SK-N-MC (cell line): Measurements from ENCODE around the gene TSEN2.
"Not testable (repeated sequence)": the region's sequence is repeated elsewhere in the genome, so short reads cannot be mapped to it uniquely, and the experiment has no call there.

Experiments used
- DNase-seq: peaks from one replicate; pipeline ENCODE4 v3.0.0-alpha.2; 2011; ENCODE audit warnings: low read depth, low spot score
- H3K27ac ChIP-seq: fragments of 200-600 bp; sonication (generic); 2 replicates; pipeline ENCODE4 v1.5.1; 2016; ENCODE audit warnings: mixed run types
- H3K36me3 ChIP-seq: fragments of 200-600 bp; sonication (generic); 2 replicates; pipeline ENCODE4 v1.6.1; 2017; ENCODE audit warnings: antibody characterized with exemption, low read length, mixed read lengths; ENCODE audit not compliant: insufficient read depth
- H3K4me3 ChIP-seq: fragments of 200-600 bp; sonication (generic); 2 replicates; pipeline ENCODE4 v1.5.1; 2016
- H3K9ac ChIP-seq: fragments of 200-600 bp; sonication (generic); 2 replicates; pipeline ENCODE4 v1.8.0; 2017; ENCODE audit warnings: mixed run types, mixed read lengths; ENCODE audit not compliant: insufficient read length
- H3K9me3 ChIP-seq: fragments of 200-600 bp; sonication (generic); 2 replicates; pipeline ENCODE4 v1.6.1; 2017; ENCODE audit warnings: low read depth, mild to moderate bottlenecking, antibody characterized with exemption, low read length, moderate library complexity, mixed read lengths
- EZH2 ChIP-seq: fragments of 200-600 bp; sonication (generic); IDR thresholded peaks from one replicate; pipeline ENCODE4 v1.6.1; 2017; ENCODE audit warnings: antibody characterized with exemption
- FOXP2 ChIP-seq: optimal IDR thresholded peaks from 2 replicates; pipeline ENCODE3; 2011; ENCODE audit warnings: mild to moderate bottlenecking, moderate library complexity; ENCODE audit not compliant: insufficient read depth; ENCODE audit errors: extremely low read length, control extremely low read depth
- POLR2AphosphoS5 ChIP-seq: IDR thresholded peaks from 2 replicates; pipeline ENCODE4 v1.6.1; 2012; ENCODE audit warnings: mild to moderate bottlenecking, low read depth, low read length, borderline replicate concordance

Gene TSEN2

GRCh38 chr3:12476238-12476897, 7.9 kb upstream of the TSEN2 start:
- no peak for TF ChIP-seq FOXP2
- TF ChIP-seq EZH2, result no peak
- TF ChIP-seq POLR2AphosphoS5, result no peak
- Histone ChIP-seq H3K36me3 (no peaks in the 10 kb centered on the region), H3K27ac (no peak overlapping the region)

GRCh38 chr3:12477256-12477655, 7.0 kb upstream of the TSEN2 start:
- no peaks in the 10 kb centered on the region for H3K36me3 ChIP-seq
- H3K27ac ChIP-seq, result no peak overlapping the region
- no peaks in the 10 kb centered on the region for H3K9me3 ChIP-seq
- H3K4me3 ChIP-seq, result no peak overlapping the region
- no peak for DNase-seq
- no peak overlapping the region for H3K9ac ChIP-seq
- no peak for TF ChIP-seq EZH2
- no peak for TF ChIP-seq FOXP2
- no peak for TF ChIP-seq POLR2AphosphoS5

More at GRCh38 chr3:12476238-12476897, 7.9 kb upstream of the TSEN2 start:
- Histone ChIP-seq H3K9me3 (no peaks in the 10 kb centered on the region), H3K4me3 (no peak overlapping the region), H3K9ac (no peak overlapping the region)
- DNase-seq, result no peak

GRCh38 chr3:12478326-12478725, 6.0 kb upstream of the TSEN2 start:
- DNase-seq, result no peak
- Histone ChIP-seq H3K9me3 (no peaks in the 10 kb centered on the region), H3K36me3 (no peaks in the 10 kb centered on the region), H3K9ac (no peak overlapping the region), H3K4me3 (no peak overlapping the region), H3K27ac (no peak overlapping the region)
- TF ChIP-seq POLR2AphosphoS5 (no peak), EZH2 (no peak), FOXP2 (no peak)

GRCh38 chr3:12479198-12479597, 5.1 kb upstream of the TSEN2 start:
- DNase-seq, H3K4me3 ChIP-seq, H3K9ac ChIP-seq, H3K36me3 ChIP-seq, H3K27ac ChIP-seq, H3K9me3 ChIP-seq: not testable (repeated sequence)

GRCh38 chr3:12479919-12480427, 4.3 kb upstream of the TSEN2 start:
- TF ChIP-seq POLR2AphosphoS5, result no peak
- no peak for TF ChIP-seq EZH2
- TF ChIP-seq FOXP2, result no peak
- H3K27ac ChIP-seq, result no peak overlapping the region

GRCh38 chr3:12483410-12483809, 870 bp upstream of the TSEN2 start:
- TF ChIP-seq FOXP2 (no peak), POLR2AphosphoS5 (no peak), EZH2 (no peak)
- no peak overlapping the region for H3K27ac ChIP-seq
- DNase-seq, result no peak
- no peak overlapping the region for H3K9ac ChIP-seq
- no peaks in the 10 kb centered on the region for H3K36me3 ChIP-seq
- H3K4me3 ChIP-seq, result peak overlapping the region; percentile 83
- H3K9me3 ChIP-seq, result no peaks in the 10 kb centered on the region

More at GRCh38 chr3:12479919-12480427, 4.3 kb upstream of the TSEN2 start:
- Histone ChIP-seq H3K9ac (no peak overlapping the region), H3K9me3 (no peaks in the 10 kb centered on the region), H3K36me3 (no peaks in the 10 kb centered on the region), H3K4me3 (no peak overlapping the region)
- DNase-seq, result no peak

GRCh38 chr3:12483872-12484197, 445 bp upstream of the TSEN2 start:
- TF ChIP-seq POLR2AphosphoS5 (no peak), EZH2 (no peak), FOXP2 (no peak)
- Histone ChIP-seq H3K27ac (no peak overlapping the region), H3K4me3 (peak overlapping the region; percentile 83), H3K9ac (peak overlapping the region; percentile 32), H3K36me3 (no peaks in the 10 kb centered on the region), H3K9me3 (no peaks in the 10 kb centered on the region)
- no peak for DNase-seq

GRCh38 chr3:12484983-12485327, 675 bp downstream of the TSEN2 start:
- H3K36me3 ChIP-seq, result 0 out of 2 replicates have a peak, but pooled peaks cover 3% of the 10 kb centered on the region
- no peak for DNase-seq
- no peak overlapping the region for H3K27ac ChIP-seq
- H3K9ac ChIP-seq, result peak overlapping the region; percentile 83
- H3K9me3 ChIP-seq, result no peaks in the 10 kb centered on the region
- TF ChIP-seq EZH2 (no peak), POLR2AphosphoS5 (no peak), FOXP2 (no peak)
- H3K4me3 ChIP-seq, result peak overlapping the region; percentile 83

GRCh38 chr3:12486001-12486400, 1.7 kb downstream of the TSEN2 start:
- no peak for TF ChIP-seq FOXP2
- TF ChIP-seq EZH2, result no peak
- TF ChIP-seq POLR2AphosphoS5, result no peak
- Histone ChIP-seq H3K4me3 (no peak overlapping the region), H3K9me3 (no peaks in the 10 kb centered on the region), H3K9ac (no peak overlapping the region), H3K36me3 (0 out of 2 replicates have a peak, but pooled peaks cover 3% of the 10 kb centered on the region), H3K27ac (no peak overlapping the region)
- DNase-seq, result no peak
